PFSK-1 (cell line): ENCODE results near the gene TRAPPC2.

ENCODE experiments used
- FOXP2 ChIP-seq: optimal IDR thresholded peaks from 2 replicates; pipeline ENCODE3; 2011; ENCODE audit warnings: borderline replicate concordance, control low read depth, inconsistent platforms; ENCODE audit not compliant: insufficient read depth; ENCODE audit errors: extremely low read length, extremely low read depth
- POLR2AphosphoS5 ChIP-seq: IDR thresholded peaks from 2 replicates; pipeline ENCODE4 v1.6.1; 2012; ENCODE audit warnings: low read depth, mild to moderate bottlenecking, control low read depth, low read length, moderate library complexity
- REST ChIP-seq, 2 experiments: IDR thresholded peaks; 2 replicates each; pipeline versions ENCODE4 v1.6.1 to v1.8.0; 2011 to 2012; ENCODE audit warnings: low read depth in 2 of 2, low read length in 2 of 2, control low read depth in 1 of 2, inconsistent platforms in 1 of 2, mild to moderate bottlenecking in 1 of 2, moderate library complexity in 1 of 2; ENCODE audit not compliant: insufficient read depth in 1 of 2
- SIN3A ChIP-seq: IDR thresholded peaks from 2 replicates; pipeline ENCODE4 v1.6.1; 2012; ENCODE audit warnings: mild to moderate bottlenecking, low read length, moderate library complexity, borderline replicate concordance; ENCODE audit not compliant: insufficient read depth
- TAF1 ChIP-seq: IDR thresholded peaks from 2 replicates; pipeline ENCODE4 v1.6.1; 2012; ENCODE audit warnings: low read length, control low read depth, borderline replicate concordance; ENCODE audit not compliant: insufficient read depth

The TRAPPC2 gene

GRCh38 chrX:13673016-13673415, 61.4 kb downstream of the TRAPPC2 start:
- TF ChIP-seq TAF1 (no peak), POLR2AphosphoS5 (no peak), REST (IDR thresholded peaks at IDR 0.05; ENCODE audit: insufficient read depth in 1 of 2, low read depth in 2 of 2, low read length in 2 of 2) (no peak), FOXP2 (no peak), SIN3A (no peak)

GRCh38 chrX:13670197-13670596, 64.2 kb downstream of the TRAPPC2 start:
- no peak for TF ChIP-seq FOXP2

- no peak for TF ChIP-seq FOXP2
- no peak for TF ChIP-seq REST (IDR thresholded peaks at IDR 0.05; ENCODE audit: insufficient read depth in 1 of 2, low read depth in 2 of 2, low read length in 2 of 2)
- TF ChIP-seq SIN3A, result no peak
- TF ChIP-seq TAF1, result no peak
- TF ChIP-seq POLR2AphosphoS5, result no peak
Measured at GRCh38 chrX:13669246-13669737, 65.1 kb downstream of the TRAPPC2 start.

GRCh38 chrX:13667919-13668318, 66.5 kb downstream of the TRAPPC2 start:
- TF ChIP-seq REST (IDR thresholded peaks at IDR 0.05; ENCODE audit: insufficient read depth in 1 of 2, low read depth in 2 of 2, low read length in 2 of 2) (no peak), POLR2AphosphoS5 (no peak), TAF1 (no peak), FOXP2 (no peak), SIN3A (no peak)

- TF ChIP-seq POLR2AphosphoS5 (no peak), TAF1 (no peak), SIN3A (no peak), FOXP2 (no peak), REST (IDR thresholded peaks at IDR 0.05; ENCODE audit: insufficient read depth in 1 of 2, low read depth in 2 of 2, low read length in 2 of 2) (no peak)
Measured at GRCh38 chrX:13666836-13667235, 67.6 kb downstream of the TRAPPC2 start.
